22Rv1 (cell line): ENCODE measurements around the gene XPC.

Source experiments
- ZFX ChIP-seq: fragments of 450-650 bp; IDR thresholded peaks from 2 replicates; pipeline ENCODE4 v1.6.1; 2017; ENCODE audit warnings: antibody characterized with exemption, borderline replicate concordance
- TF ChIP-seq, protein P1 (sequence below): fragments of 450-650 bp; IDR thresholded peaks from 2 replicates; pipeline ENCODE4 v1.5.1; 2017; ENCODE audit warnings: mild to moderate bottlenecking

DNA sequence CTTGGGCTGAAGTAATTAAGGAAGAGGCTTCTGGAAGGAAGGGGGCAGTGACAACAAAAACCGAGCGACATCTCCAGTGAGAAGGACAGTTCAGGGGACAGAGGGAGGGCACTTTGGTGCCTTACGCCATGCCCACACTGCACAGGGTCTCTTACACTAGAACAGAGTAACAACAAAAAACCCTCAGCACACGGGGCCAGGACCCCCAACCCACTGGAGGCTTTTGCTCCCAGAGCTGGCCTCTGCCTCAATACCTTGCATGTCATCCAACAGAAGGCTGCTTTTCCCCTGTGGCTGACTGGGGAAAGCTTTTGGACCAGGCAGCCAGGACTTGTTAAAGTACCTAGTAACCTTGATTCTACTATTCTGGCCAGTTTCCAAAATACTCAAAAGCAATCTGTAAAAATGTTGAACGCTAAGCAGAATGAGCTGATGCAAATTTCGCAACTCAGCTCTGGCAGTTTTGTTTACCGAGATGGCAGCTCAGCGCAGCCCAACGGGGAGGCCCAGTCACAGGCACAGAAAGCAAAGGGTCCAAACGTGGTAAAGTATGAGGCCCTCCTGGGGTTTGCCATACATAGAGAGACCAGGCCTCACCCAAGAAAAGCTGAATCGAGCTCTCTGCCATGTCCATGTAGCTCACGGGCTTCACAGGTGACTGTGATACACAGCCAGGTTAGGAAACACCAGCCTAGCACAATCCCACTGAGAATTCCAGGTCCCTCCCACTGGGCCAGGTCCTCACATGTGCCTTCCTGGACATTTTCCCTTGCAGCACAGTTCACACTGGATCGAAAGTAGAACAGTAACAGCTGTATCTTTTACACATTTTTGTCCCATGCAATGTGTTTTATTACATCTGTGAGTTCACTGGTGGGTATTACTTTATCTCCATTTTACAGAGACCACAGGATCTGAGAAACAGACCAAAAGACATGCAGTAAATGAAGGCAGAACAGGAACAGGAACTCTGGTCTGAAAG lies 59.7 kb downstream of the XPC start:
- TF ChIP-seq, protein P1, sequence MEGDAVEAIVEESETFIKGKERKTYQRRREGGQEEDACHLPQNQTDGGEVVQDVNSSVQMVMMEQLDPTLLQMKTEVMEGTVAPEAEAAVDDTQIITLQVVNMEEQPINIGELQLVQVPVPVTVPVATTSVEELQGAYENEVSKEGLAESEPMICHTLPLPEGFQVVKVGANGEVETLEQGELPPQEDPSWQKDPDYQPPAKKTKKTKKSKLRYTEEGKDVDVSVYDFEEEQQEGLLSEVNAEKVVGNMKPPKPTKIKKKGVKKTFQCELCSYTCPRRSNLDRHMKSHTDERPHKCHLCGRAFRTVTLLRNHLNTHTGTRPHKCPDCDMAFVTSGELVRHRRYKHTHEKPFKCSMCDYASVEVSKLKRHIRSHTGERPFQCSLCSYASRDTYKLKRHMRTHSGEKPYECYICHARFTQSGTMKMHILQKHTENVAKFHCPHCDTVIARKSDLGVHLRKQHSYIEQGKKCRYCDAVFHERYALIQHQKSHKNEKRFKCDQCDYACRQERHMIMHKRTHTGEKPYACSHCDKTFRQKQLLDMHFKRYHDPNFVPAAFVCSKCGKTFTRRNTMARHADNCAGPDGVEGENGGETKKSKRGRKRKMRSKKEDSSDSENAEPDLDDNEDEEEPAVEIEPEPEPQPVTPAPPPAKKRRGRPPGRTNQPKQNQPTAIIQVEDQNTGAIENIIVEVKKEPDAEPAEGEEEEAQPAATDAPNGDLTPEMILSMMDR, result no peak
- TF ChIP-seq ZFX, result no peak
